Measurements from ENCODE around the gene MMRN2. TPM values are rescaled to one million over a fixed set of nuclear protein-coding genes. Genes with fewer than 3 reads are reported as not detected.
A peak's percentile ranks its signal among the peaks of the same experiment; 100 is the strongest.
"Not testable (repeated sequence)": the region's sequence is repeated elsewhere in the genome, so short reads cannot be mapped to it uniquely, and the experiment has no call there.

MMRN2 gene
- total RNA-seq, 1 experiment from 2014 or later = 0.12 TPM

GRCh38 chr10:86956195-86956847 is 1.1 kb downstream of the MMRN2 start:
- no peak for DNase-seq (ENCODE audit: low spot score)

GRCh38 chr10:86955501-86956194 is 1.8 kb downstream of the MMRN2 start:
- no peak for DNase-seq (ENCODE audit: low spot score)

GRCh38 chr10:86954681-86955500 is 2.5 kb downstream of the MMRN2 start:
- DNase-seq (ENCODE audit: low spot score) = no peak

GRCh38 chr10:86953747-86954680 is 3.4 kb downstream of the MMRN2 start:
- no peak for DNase-seq (ENCODE audit: low spot score)

GRCh38 chr10:86952697-86953096 is 4.7 kb downstream of the MMRN2 start:
- DNase-seq (ENCODE audit: low spot score) = not testable (repeated sequence)

GRCh38 chr10:86952106-86952505 is 5.3 kb downstream of the MMRN2 start:
- DNase-seq (ENCODE audit: low spot score) = no peak

- DNase-seq (ENCODE audit: low spot score) = no peak
These were observed 6.1 kb downstream of the MMRN2 start for GRCh38 chr10:86951184-86951761.

- no peak for DNase-seq (ENCODE audit: low spot score)
These were observed 7.1 kb downstream of the MMRN2 start for GRCh38 chr10:86950349-86950748.

GRCh38 chr10:86947806-86948205 is 9.6 kb downstream of the MMRN2 start:
- DNase-seq (ENCODE audit: low spot score) = not testable (repeated sequence)

- peak; percentile 4 for DNase-seq (ENCODE audit: low spot score)
These were observed 10.9 kb downstream of the MMRN2 start for GRCh38 chr10:86946213-86947155.

- peak; percentile 4 for DNase-seq (ENCODE audit: low spot score)
These were observed 11.8 kb downstream of the MMRN2 start for GRCh38 chr10:86945361-86946212.

GRCh38 chr10:86944907-86945306 is 12.5 kb downstream of the MMRN2 start:
- no peak for DNase-seq (ENCODE audit: low spot score)

- no peak for DNase-seq (ENCODE audit: low spot score)
These were observed 12.9 kb downstream of the MMRN2 start for GRCh38 chr10:86944471-86944870.

GRCh38 chr10:86944031-86944419 is 13.4 kb downstream of the MMRN2 start:
- DNase-seq (ENCODE audit: low spot score) = no peak

- no peak for DNase-seq (ENCODE audit: low spot score)
These were observed 13.9 kb downstream of the MMRN2 start for GRCh38 chr10:86943316-86944030.

- no peak for DNase-seq (ENCODE audit: low spot score)
These were observed 14.7 kb downstream of the MMRN2 start for GRCh38 chr10:86942441-86943315.

GRCh38 chr10:86941991-86942421 is 15.4 kb downstream of the MMRN2 start:
- DNase-seq (ENCODE audit: low spot score) = no peak

Data from H4 (cell line).